Fibroblast of skin of abdomen (primary cell): ENCODE data around the gene GABRR2. TPM values are rescaled to one million over a fixed set of nuclear protein-coding genes. Genes with fewer than 3 reads are reported as not detected.

Experiments
- DNase-seq: peaks from one replicate; pipeline ENCODE4 v3.0.0-alpha.2; 2013
- polyA plus RNA-seq, 2 experiments: library from polyadenylated mRNA; unstranded; fragments of 120-200 nt; gene quantifications; one replicate each; pipeline ENCODE4 v1.2.1, GENCODE V29; 2013; ENCODE audit not compliant: insufficient read length in 2 of 2

The GABRR2 gene
- 0.15 TPM for polyA plus RNA-seq (2013, experiment 1 of 2; ENCODE audit: insufficient read length)
- polyA plus RNA-seq (2013, experiment 2 of 2; ENCODE audit: insufficient read length): 0.15 TPM

GRCh38 chr6:89315249-89315885, at the start of gene GABRR2:
Gene GABRR2, minus strand, starts transcription at chr6:89315299. Its CDS starts 134 bp downstream, at chr6:89315165.
- no peak for DNase-seq

GRCh38 chr6:89364586-89364985, 49.5 kb upstream of the GABRR2 start:
- DNase-seq: no peak

- DNase-seq: no peak
Measured at GRCh38 chr6:89361171-89361570, 46.1 kb upstream of the GABRR2 start.

GRCh38 chr6:89360415-89360999, 45.4 kb upstream of the GABRR2 start:
- peak; percentile 76 for DNase-seq

GRCh38 chr6:89359561-89359960, 44.5 kb upstream of the GABRR2 start:
- DNase-seq: no peak

GRCh38 chr6:89357390-89357789, 42.3 kb upstream of the GABRR2 start:
- no peak for DNase-seq

- no peak for DNase-seq
Measured at GRCh38 chr6:89356642-89357170, 41.6 kb upstream of the GABRR2 start.

- DNase-seq: no peak
Measured at GRCh38 chr6:89355511-89356194, 40.6 kb upstream of the GABRR2 start.

- no peak for DNase-seq
Measured at GRCh38 chr6:89353702-89354392, 38.7 kb upstream of the GABRR2 start.

GRCh38 chr6:89353118-89353556, 38.0 kb upstream of the GABRR2 start:
- DNase-seq: no peak

- peak; percentile 94 for DNase-seq
Measured at GRCh38 chr6:89352278-89353117, 37.4 kb upstream of the GABRR2 start, which contains the start of gene UBE2J1. Gene UBE2J1, minus strand, starts transcription at chr6:89352722. Its CDS starts 153 bp downstream, at chr6:89352569.

- DNase-seq: no peak
Measured at GRCh38 chr6:89351671-89352277, 36.7 kb upstream of the GABRR2 start.

- peak; percentile 16 for DNase-seq
Measured at GRCh38 chr6:89350281-89350966, 35.3 kb upstream of the GABRR2 start.

GRCh38 chr6:89348372-89348771, 33.3 kb upstream of the GABRR2 start:
- peak; percentile 29 for DNase-seq

GRCh38 chr6:89347825-89348224, 32.7 kb upstream of the GABRR2 start:
- DNase-seq: no peak

GRCh38 chr6:89346433-89346832, 31.3 kb upstream of the GABRR2 start:
- peak; percentile 48 for DNase-seq

GRCh38 chr6:89339565-89339964, 24.5 kb upstream of the GABRR2 start:
- no peak for DNase-seq

GRCh38 chr6:89335164-89335563, 20.1 kb upstream of the GABRR2 start:
- no peak for DNase-seq

GRCh38 chr6:89330910-89331309, 15.8 kb upstream of the GABRR2 start:
- DNase-seq: no peak

- no peak for DNase-seq
Measured at GRCh38 chr6:89328976-89329375, 13.9 kb upstream of the GABRR2 start.

- DNase-seq: no peak
Measured at GRCh38 chr6:89324304-89324703, 9.2 kb upstream of the GABRR2 start.
